CD4-positive, alpha-beta T cell (primary cell): ENCODE measurements around the gene RSPRY1. TPM values are rescaled to one million over a fixed set of nuclear protein-coding genes. Genes with fewer than 3 reads are reported as not detected.

Source experiments
- ATAC-seq: fragments of 200-7000 bp; cut with Tn5 transposase; one replicate; pipeline ENCODE4 v1.10.0; 2022; ENCODE audit warnings: mild to moderate bottlenecking; ENCODE audit not compliant: poor library complexity
- CTCF ChIA-PET: fragments of 350-600 bp; sonication (Branson Sonifier 250); formaldehyde crosslinking; loops from one replicate; lab custom pipeline; 2021; ENCODE audit warnings: antibody characterized with exemption, inconsistent platforms; lab: Charles Lee
- POLR2A ChIA-PET: fragments of 350-600 bp; sonication (Branson Sonifier 250); formaldehyde crosslinking; loops from one replicate; lab custom pipeline; 2021; ENCODE audit warnings: antibody characterized with exemption, inconsistent platforms; lab: Charles Lee
- DNase-seq, 14 experiments: peaks; one replicate each; pipeline ENCODE4 v3.0.0-alpha.2; 2013 to 2020; ENCODE audit warnings: mixed read lengths in 2 of 14
- H3K27ac ChIP-seq, 2 donors: one replicate each; pipeline versions ENCODE4 v1.5.1 to v1.7.0; 2013; ENCODE audit warnings: low read length in 2 of 2, low read depth in 1 of 2, mild to moderate bottlenecking in 1 of 2
- H3K27me3 ChIP-seq, 2 experiments: 1 replicate in 1 of 2; 2 replicates in 1 of 2; pipeline versions ENCODE4 v1.6.1 to v1.7.0; 2013; ENCODE audit warnings: low read length in 2 of 2, control low read depth in 1 of 2, mild to moderate bottlenecking in 1 of 2, moderate library complexity in 1 of 2; ENCODE audit not compliant: insufficient read depth in 2 of 2, control insufficient read depth in 1 of 2
- H3K36me3 ChIP-seq: one replicate; pipeline ENCODE4 v1.6.1; 2013; ENCODE audit warnings: low read length, control low read depth; ENCODE audit not compliant: insufficient read depth
- H3K4me1 ChIP-seq: one replicate; pipeline ENCODE4 v1.6.1; 2013; ENCODE audit warnings: low read length, control low read depth; ENCODE audit not compliant: insufficient read depth
- H3K4me3 ChIP-seq: one replicate; pipeline ENCODE4 v1.5.1; 2013; ENCODE audit warnings: mild to moderate bottlenecking, low read length, moderate library complexity
- H3K9me3 ChIP-seq, 2 experiments: 1 replicate in 1 of 2; 2 replicates in 1 of 2; pipeline versions ENCODE4 v1.6.1 to v1.7.0; 2013; ENCODE audit warnings: low read length in 2 of 2, mild to moderate bottlenecking in 2 of 2, control low read depth in 1 of 2, moderate library complexity in 1 of 2; ENCODE audit not compliant: control insufficient read depth in 1 of 2, insufficient read depth in 1 of 2
- H3K27ac Mint-ChIP-seq: one replicate; pipeline ENCODE4 v1.8.0; 2020; ENCODE audit warnings: mixed read lengths
- H3K27me3 Mint-ChIP-seq: one replicate; pipeline ENCODE4 v1.8.0; 2021; ENCODE audit warnings: mixed read lengths
- H3K36me3 Mint-ChIP-seq: one replicate; pipeline ENCODE4 v1.8.0; 2021; ENCODE audit warnings: low read depth, mixed read lengths
- H3K4me1 Mint-ChIP-seq: one replicate; pipeline ENCODE4 v1.8.0; 2021; ENCODE audit warnings: low read depth, mixed read lengths
- H3K4me3 Mint-ChIP-seq: one replicate; pipeline ENCODE4 v1.8.0; 2020; ENCODE audit warnings: mild to moderate bottlenecking, mixed read lengths
- H3K9me3 Mint-ChIP-seq: one replicate; pipeline ENCODE4 v1.8.0; 2020; ENCODE audit warnings: mixed read lengths
- intact Hi-C, 2 experiments: fragments of 100-400 bp; cut with DNase I in 1 of 2; cut with micrococcal nuclease in 1 of 2; formaldehyde crosslinking; loops; one replicate each; pipeline versions ENCODE4 v1.15.1 to v1.9.0; 2023 to 2025; cut with DNase I, micrococcal nuclease
- total RNA-seq, 174 experiments: library from RNA in 2 of 174; stranded (reverse) in 2 of 174; gene quantifications; one replicate each; pipeline ENCODE4 v1.2.3 and lab custom pipeline; 2021 to 2026
- TF ChIP-seq, protein P1 (sequence below): fragments of 200-600 bp; IDR thresholded peaks from one replicate; pipeline ENCODE4 v1.8.0; 2022; ENCODE audit warnings: antibody characterized with exemption, mild to moderate bottlenecking

RSPRY1 gene
- total RNA-seq, 2 experiments from 2014 or later: 19.9 to 21.3 TPM

DNA sequence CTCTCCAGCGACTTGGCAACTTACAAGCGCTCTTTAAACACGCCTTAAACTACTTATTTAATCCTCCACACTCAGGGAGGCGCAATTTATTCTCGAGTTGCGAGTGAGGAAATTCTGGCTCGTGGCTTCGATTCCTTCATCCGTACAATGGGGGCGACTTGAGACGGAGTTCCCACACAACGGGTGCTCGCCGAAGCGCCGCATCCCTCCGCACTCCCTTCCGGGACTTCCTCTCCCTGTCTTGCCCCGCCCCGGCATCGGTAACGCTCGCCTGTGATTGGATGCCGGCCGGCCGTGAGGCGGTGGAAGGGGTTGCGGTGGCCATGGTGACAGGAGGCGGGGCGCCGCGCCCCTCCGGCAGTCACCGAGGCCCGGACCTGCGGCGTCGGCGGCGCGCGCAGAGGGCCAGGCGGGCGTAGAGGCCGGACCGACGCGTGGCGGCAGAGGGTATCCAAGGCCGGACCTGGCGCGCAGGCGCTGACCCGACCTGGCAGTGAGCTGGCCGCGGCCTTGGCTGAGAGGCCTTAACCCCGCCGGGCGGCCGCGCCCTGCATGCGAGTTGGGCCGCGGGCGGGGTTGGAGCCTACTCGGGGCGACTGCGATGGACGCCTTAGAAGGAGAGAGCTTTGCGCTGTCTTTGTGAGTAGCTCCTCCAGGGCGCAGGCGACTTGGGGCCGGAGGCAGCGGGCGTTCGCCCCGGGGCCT is 58.8 kb downstream of the RSPRY1 start, which contains the start of gene ARL2BP:
Gene ARL2BP, plus strand, starts transcription at position 493 of the 705 bp plus-strand sequence. Its CDS starts 109 bp downstream, at position 602.
- Mint-ChIP-seq H3K4me3 (peak within 1 kb of the TSS; percentile 89), H3K27me3 (no peaks in the 10 kb centered on the region), H3K9me3 (no peaks in the 10 kb centered on the region), H3K4me1 (peaks cover 21% of the 10 kb centered on the region), H3K27ac (peak within 1 kb of the TSS; percentile 86), H3K36me3 (peaks cover 49% of the 10 kb centered on the region)
- Histone ChIP-seq H3K27ac (peak within 1 kb of the TSS; percentile 63 to 68), H3K9me3 (no peaks in the 10 kb centered on the region), H3K27me3 (no peaks in the 10 kb centered on the region), H3K36me3 (peaks cover 19% of the 10 kb centered on the region), H3K4me3 (peak within 1 kb of the TSS; percentile 64), H3K4me1 (peaks cover 19% of the 10 kb centered on the region)
- peak; percentile 94 for ATAC-seq
- POLR2A ChIA-PET: interaction anchor here (0.9 to 1.8 kb wide), 11 partner anchors 10 to 218 kb away, joined by 3 to 12 read pairs (median 4); partner anchors contain the start of genes CIAPIN1, COQ9, PLLP and POLR2C
- intact Hi-C loops: loop anchor here (1.0 to 10.0 kb wide), 11 partner anchors 21 to 313 kb away; partner anchors contain the start of genes PLLP (in 2 of the 2), PSME3IP1 (in 2 of the 2), RSPRY1 (in 2 of the 2) and CIAPIN1 (in 1 of the 2)
- TF ChIP-seq, protein P1, sequence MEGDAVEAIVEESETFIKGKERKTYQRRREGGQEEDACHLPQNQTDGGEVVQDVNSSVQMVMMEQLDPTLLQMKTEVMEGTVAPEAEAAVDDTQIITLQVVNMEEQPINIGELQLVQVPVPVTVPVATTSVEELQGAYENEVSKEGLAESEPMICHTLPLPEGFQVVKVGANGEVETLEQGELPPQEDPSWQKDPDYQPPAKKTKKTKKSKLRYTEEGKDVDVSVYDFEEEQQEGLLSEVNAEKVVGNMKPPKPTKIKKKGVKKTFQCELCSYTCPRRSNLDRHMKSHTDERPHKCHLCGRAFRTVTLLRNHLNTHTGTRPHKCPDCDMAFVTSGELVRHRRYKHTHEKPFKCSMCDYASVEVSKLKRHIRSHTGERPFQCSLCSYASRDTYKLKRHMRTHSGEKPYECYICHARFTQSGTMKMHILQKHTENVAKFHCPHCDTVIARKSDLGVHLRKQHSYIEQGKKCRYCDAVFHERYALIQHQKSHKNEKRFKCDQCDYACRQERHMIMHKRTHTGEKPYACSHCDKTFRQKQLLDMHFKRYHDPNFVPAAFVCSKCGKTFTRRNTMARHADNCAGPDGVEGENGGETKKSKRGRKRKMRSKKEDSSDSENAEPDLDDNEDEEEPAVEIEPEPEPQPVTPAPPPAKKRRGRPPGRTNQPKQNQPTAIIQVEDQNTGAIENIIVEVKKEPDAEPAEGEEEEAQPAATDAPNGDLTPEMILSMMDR: peak; percentile 53
- DNase-seq: peak; percentile 93 to 98 (median 97)
- CTCF ChIA-PET: interaction anchor here (1.0 to 1.3 kb wide), 3 partner anchors 21 to 172 kb away, joined by 3 to 6 read pairs (median 5); no protein-coding TSS in a partner anchor

DNA sequence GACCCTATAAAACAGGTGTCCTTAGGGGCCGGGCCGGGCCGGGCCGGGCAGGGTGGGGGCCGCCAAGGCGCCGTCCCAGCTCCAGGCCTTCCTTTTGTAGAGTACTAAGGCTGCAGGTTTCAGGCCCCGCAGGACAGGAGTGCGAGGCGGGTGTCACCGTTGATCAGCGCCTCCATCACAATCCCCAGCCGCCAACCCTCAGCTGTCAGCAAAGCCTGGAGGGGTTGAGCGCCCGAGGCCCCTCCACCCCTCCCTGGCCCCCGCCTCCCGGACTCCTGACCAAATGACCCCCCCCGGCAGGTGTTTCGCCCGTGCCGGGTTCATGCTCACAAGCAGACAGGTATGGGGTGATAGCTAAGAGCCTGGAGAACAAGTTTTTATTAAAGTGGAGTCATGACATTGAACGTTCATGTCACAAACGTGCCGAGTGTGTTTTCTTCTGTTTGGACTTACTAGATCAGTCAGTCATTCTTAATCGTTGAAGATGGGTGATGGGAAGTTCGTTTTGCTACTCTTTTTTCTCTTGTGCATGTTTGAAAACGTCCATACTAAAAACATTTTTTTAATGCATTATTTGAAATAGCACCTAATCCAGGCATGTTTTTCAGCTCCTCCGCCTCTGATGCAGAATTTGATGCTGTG is 59.5 kb downstream of the RSPRY1 start:
- TF ChIP-seq, protein P1: no peak
- H3K4me1 ChIP-seq: peaks cover 19% of the 10 kb centered on the region
- DNase-seq (peak in 2 of 14 experiments; percentile 4 to 29), ATAC-seq (peak; percentile 3)
- ChIA-PET POLR2A (interaction anchor here (0.6 to 1.8 kb wide), 13 partner anchors 10 to 217 kb away, joined by 3 to 12 read pairs (median 4); partner anchors contain the start of genes CIAPIN1, COQ9, PLLP and POLR2C), CTCF (interaction anchor here (1.0 to 1.3 kb wide), 3 partner anchors 21 to 172 kb away, joined by 3 to 6 read pairs (median 5); no protein-coding TSS in a partner anchor)
- no peaks in the 10 kb centered on the region for H3K9me3 ChIP-seq
- H3K36me3 Mint-ChIP-seq: peaks cover 55% of the 10 kb centered on the region
- no peaks in the 10 kb centered on the region for H3K27me3 Mint-ChIP-seq
- peak overlapping the region; percentile 86 for H3K4me3 Mint-ChIP-seq
- no peaks in the 10 kb centered on the region for H3K9me3 Mint-ChIP-seq
- H3K27me3 ChIP-seq: no peaks in the 10 kb centered on the region
- H3K36me3 ChIP-seq: peaks cover 26% of the 10 kb centered on the region
- H3K4me1 Mint-ChIP-seq: peaks cover 21% of the 10 kb centered on the region
- peak overlapping the region in 1 of 2 donors; percentile 63 for H3K27ac ChIP-seq
- H3K27ac Mint-ChIP-seq: peak overlapping the region; percentile 58
- intact Hi-C loops: loop anchor here (1.0 to 10.0 kb wide), 7 partner anchors 21 to 313 kb away; partner anchors contain the start of genes CIAPIN1 (in 1 of the 2), COQ9 (in 1 of the 2), HERPUD1 (in 1 of the 2) and PLLP (in 1 of the 2)
- peak overlapping the region; percentile 64 for H3K4me3 ChIP-seq

DNA sequence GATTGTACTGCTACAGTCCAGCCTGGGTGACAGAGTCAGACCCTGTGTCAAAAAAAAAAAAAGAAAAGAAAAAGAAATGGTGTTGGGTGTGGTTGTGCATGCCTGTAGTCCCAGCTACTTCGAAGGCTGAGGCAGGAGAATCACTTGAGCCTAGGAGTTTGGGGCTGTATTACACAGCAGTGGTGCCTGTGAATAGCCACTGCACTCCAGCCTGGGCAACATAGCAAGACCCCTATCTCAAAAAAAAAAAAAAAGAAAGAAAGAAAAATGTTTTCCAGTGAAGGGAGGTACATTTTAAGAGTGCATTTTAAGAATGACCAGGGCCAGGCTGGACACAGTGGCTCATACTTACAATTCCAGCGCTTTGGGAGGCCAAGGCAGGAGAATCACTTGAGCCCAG is 65.2 kb downstream of the RSPRY1 start:
- Mint-ChIP-seq H3K27ac (no peak overlapping the region), H3K4me1 (no peaks in the 10 kb centered on the region), H3K27me3 (no peaks in the 10 kb centered on the region), H3K36me3 (peaks cover 84% of the 10 kb centered on the region), H3K9me3 (no peaks in the 10 kb centered on the region), H3K4me3 (no peak overlapping the region)
- H3K4me1 ChIP-seq: no peaks in the 10 kb centered on the region
- H3K27me3 ChIP-seq: no peaks in the 10 kb centered on the region
- intact Hi-C loops: no loop called here
- H3K27ac ChIP-seq: no peak overlapping the region
- ChIA-PET CTCF (no interaction called here), POLR2A (interaction anchor here (0.7 kb wide), 1 partner anchor 10 kb away, joined by 3 read pairs; no protein-coding TSS in a partner anchor)
- peaks cover 68% of the 10 kb centered on the region for H3K36me3 ChIP-seq
- no peak overlapping the region for H3K4me3 ChIP-seq
- no peaks in the 10 kb centered on the region for H3K9me3 ChIP-seq
- no peak for ATAC-seq
- no peak for DNase-seq
- TF ChIP-seq, protein P1: no peak
